Effector memory CD8-positive, alpha-beta T cell (primary cell): ENCODE data around the gene IL20RA.
A peak's percentile ranks its signal among the peaks of the same experiment; 100 is the strongest.

Experiments used
- ATAC-seq: fragments of 150-1000 bp; cut with Tn5 transposase; replicated peaks from 2 replicates; pipeline ENCODE4 v1.10.0; 2021; ENCODE audit warnings: mild to moderate bottlenecking, moderate library complexity
- DNase-seq, 3 experiments: peaks; one replicate each; pipeline ENCODE4 v3.0.0; 2021
- H3K27ac Mint-ChIP-seq, 2 donors: one replicate each; pipeline ENCODE4 v1.8.0; 2022; ENCODE audit warnings: mild to moderate bottlenecking in 2 of 2, mixed read lengths in 2 of 2, moderate library complexity in 2 of 2
- H3K27me3 Mint-ChIP-seq, 2 donors: one replicate each; pipeline ENCODE4 v1.8.0; 2022; ENCODE audit warnings: mixed read lengths in 2 of 2
- H3K36me3 Mint-ChIP-seq: one replicate; pipeline ENCODE4 v1.8.0; 2022; ENCODE audit warnings: mild to moderate bottlenecking, moderate library complexity, mixed read lengths; ENCODE audit not compliant: insufficient read depth
- H3K4me1 Mint-ChIP-seq, 2 donors: one replicate each; pipeline ENCODE4 v1.8.0; 2022; ENCODE audit warnings: low read depth in 2 of 2, mixed read lengths in 2 of 2
- H3K4me3 Mint-ChIP-seq, 2 donors: one replicate each; pipeline ENCODE4 v1.8.0; 2022; ENCODE audit warnings: mild to moderate bottlenecking in 2 of 2, mixed read lengths in 2 of 2, moderate library complexity in 2 of 2
- H3K9me3 Mint-ChIP-seq, 2 donors: one replicate each; pipeline ENCODE4 v1.8.0; 2022; ENCODE audit warnings: mixed read lengths in 2 of 2

IL20RA gene

GRCh38 chr6:137070303-137070702 lies 25.5 kb upstream of the IL20RA start:
- peak overlapping the region in 1 of 2 donors; percentile 42 for H3K4me3 Mint-ChIP-seq
- no peaks in the 10 kb centered on the region for H3K36me3 Mint-ChIP-seq
- peaks cover 6 to 7% of the 10 kb centered on the region in 2 donors for H3K4me1 Mint-ChIP-seq
- H3K9me3 Mint-ChIP-seq: peaks cover 0 to 4% of the 10 kb centered on the region in 2 donors
- DNase-seq: no peak
- peaks cover 46 to 61% of the 10 kb centered on the region in 2 donors for H3K27me3 Mint-ChIP-seq
- no peak for ATAC-seq
- no peak overlapping the region for H3K27ac Mint-ChIP-seq

DNA sequence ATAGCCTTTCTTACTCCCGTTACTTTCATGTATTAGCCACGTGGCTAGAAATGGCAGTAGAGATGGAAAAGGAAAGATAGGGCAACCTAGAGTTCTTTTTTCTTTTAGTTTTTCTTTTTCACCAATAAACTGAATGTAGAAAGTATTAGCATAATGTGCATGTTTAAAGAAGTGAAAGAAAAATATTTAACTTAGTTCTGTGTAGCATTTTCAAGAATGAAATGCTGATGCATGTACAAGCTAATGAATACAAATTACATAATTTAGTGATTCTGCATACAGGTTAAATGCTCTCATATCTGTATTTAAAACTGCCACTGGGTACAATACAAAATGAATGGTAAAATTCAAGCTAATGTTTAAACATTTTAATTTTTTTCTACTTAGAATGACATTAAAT lies 22.6 kb upstream of the IL20RA start:
- H3K4me3 Mint-ChIP-seq: no peak overlapping the region
- DNase-seq (no peak), ATAC-seq (no peak)
- no peaks in the 10 kb centered on the region for H3K36me3 Mint-ChIP-seq
- peaks cover 6 to 7% of the 10 kb centered on the region in 2 donors for H3K4me1 Mint-ChIP-seq
- peaks cover 25 to 50% of the 10 kb centered on the region in 2 donors for H3K27me3 Mint-ChIP-seq
- H3K9me3 Mint-ChIP-seq: peaks cover 0 to 4% of the 10 kb centered on the region in 2 donors
- no peak overlapping the region for H3K27ac Mint-ChIP-seq

GRCh38 chr6:137058037-137058436 lies 13.3 kb upstream of the IL20RA start:
- no peak overlapping the region for H3K4me3 Mint-ChIP-seq
- H3K27me3 Mint-ChIP-seq: peaks cover 12 to 30% of the 10 kb centered on the region in 2 donors
- H3K36me3 Mint-ChIP-seq: no peaks in the 10 kb centered on the region
- DNase-seq: no peak
- ATAC-seq: no peak
- no peak overlapping the region for H3K27ac Mint-ChIP-seq
- no peaks in the 10 kb centered on the region for H3K4me1 Mint-ChIP-seq
- no peaks in the 10 kb centered on the region for H3K9me3 Mint-ChIP-seq

- Mint-ChIP-seq H3K9me3 (no peaks in the 10 kb centered on the region), H3K4me3 (no peak overlapping the region), H3K36me3 (no peaks in the 10 kb centered on the region), H3K27me3 (peaks cover 29 to 47% of the 10 kb centered on the region in 2 donors), H3K4me1 (no peaks in the 10 kb centered on the region), H3K27ac (no peak overlapping the region)
- DNase-seq (no peak), ATAC-seq (no peak)
Measured at GRCh38 chr6:137056121-137056880, 11.5 kb upstream of the IL20RA start.

GRCh38 chr6:137051790-137052472 lies 7.2 kb upstream of the IL20RA start:
- ATAC-seq (no peak), DNase-seq (no peak)
- H3K9me3 Mint-ChIP-seq: no peaks in the 10 kb centered on the region
- H3K36me3 Mint-ChIP-seq: no peaks in the 10 kb centered on the region
- H3K27me3 Mint-ChIP-seq: peaks cover 65 to 79% of the 10 kb centered on the region in 2 donors
- H3K27ac Mint-ChIP-seq: no peak overlapping the region
- H3K4me3 Mint-ChIP-seq: no peak overlapping the region
- H3K4me1 Mint-ChIP-seq: no peaks in the 10 kb centered on the region

GRCh38 chr6:137049095-137049494 lies 4.3 kb upstream of the IL20RA start:
- no peak for DNase-seq
- no peak for ATAC-seq
- H3K9me3 Mint-ChIP-seq: no peaks in the 10 kb centered on the region
- peaks cover 86 to 89% of the 10 kb centered on the region in 2 donors for H3K27me3 Mint-ChIP-seq
- no peak overlapping the region for H3K27ac Mint-ChIP-seq
- H3K4me1 Mint-ChIP-seq: peaks cover 0 to 4% of the 10 kb centered on the region in 2 donors
- no peaks in the 10 kb centered on the region for H3K36me3 Mint-ChIP-seq
- H3K4me3 Mint-ChIP-seq: no peak overlapping the region

- DNase-seq (no peak), ATAC-seq (no peak)
- Mint-ChIP-seq H3K9me3 (no peaks in the 10 kb centered on the region), H3K27ac (no peak overlapping the region), H3K4me3 (no peak overlapping the region), H3K36me3 (peaks cover 3% of the 10 kb centered on the region), H3K4me1 (peaks cover 3 to 8% of the 10 kb centered on the region in 2 donors), H3K27me3 (peaks cover 89 to 96% of the 10 kb centered on the region in 2 donors)
Measured at GRCh38 chr6:137046871-137047412, 2.2 kb upstream of the IL20RA start.

DNA sequence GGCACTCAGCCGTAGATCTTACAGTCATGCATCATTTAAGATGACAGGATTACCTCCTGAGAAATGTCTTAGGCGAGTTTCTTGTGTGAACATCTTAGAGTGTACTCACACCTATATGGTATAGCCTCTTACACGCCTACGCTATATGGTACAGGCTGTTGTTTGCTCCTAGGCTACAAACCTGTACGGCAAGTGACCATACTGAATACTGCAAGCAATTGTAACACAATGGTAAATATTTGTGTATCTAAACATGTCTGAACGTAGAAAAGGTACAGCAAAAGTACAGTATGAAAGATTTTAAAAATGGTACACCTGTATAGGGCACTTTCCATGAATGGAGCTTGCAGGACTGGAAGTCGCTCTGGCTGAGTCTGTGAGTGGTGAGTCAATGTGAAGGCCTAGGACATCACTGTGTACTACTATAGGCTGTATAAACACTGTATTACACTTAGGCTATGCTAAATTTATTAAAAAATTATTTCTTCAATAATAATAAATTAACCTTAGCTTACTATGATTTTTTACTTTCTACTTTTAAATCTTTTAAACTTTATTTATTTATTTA lies 541 bp upstream of the IL20RA start:
- peaks cover 89 to 96% of the 10 kb centered on the region in 2 donors for H3K27me3 Mint-ChIP-seq
- no peak overlapping the region for H3K27ac Mint-ChIP-seq
- no peaks in the 10 kb centered on the region for H3K9me3 Mint-ChIP-seq

GRCh38 chr6:137043710-137044365 lies 927 bp downstream of the IL20RA start:
- ATAC-seq: peak; percentile 49
- no peak overlapping the region for H3K27ac Mint-ChIP-seq
- H3K27me3 Mint-ChIP-seq: peaks cover 91 to 96% of the 10 kb centered on the region in 2 donors
- no peaks in the 10 kb centered on the region for H3K9me3 Mint-ChIP-seq
- DNase-seq: no peak
- H3K4me3 Mint-ChIP-seq: peak overlapping the region; percentile 78 to 79
- H3K36me3 Mint-ChIP-seq: peaks cover 3% of the 10 kb centered on the region
- H3K4me1 Mint-ChIP-seq: peaks cover 3 to 8% of the 10 kb centered on the region in 2 donors

More for the DNA sequence above, 541 bp upstream of the IL20RA start:
- Mint-ChIP-seq H3K4me3 (peak overlapping the region; percentile 56 to 68), H3K36me3 (peaks cover 3% of the 10 kb centered on the region), H3K4me1 (peaks cover 3 to 8% of the 10 kb centered on the region in 2 donors)
- DNase-seq: no peak
- no peak for ATAC-seq

- peaks cover 80 to 92% of the 10 kb centered on the region in 2 donors for H3K27me3 Mint-ChIP-seq
- no peak overlapping the region for H3K27ac Mint-ChIP-seq
- no peak for ATAC-seq
- H3K4me1 Mint-ChIP-seq: peaks cover 10 to 12% of the 10 kb centered on the region in 2 donors
- peaks cover 3% of the 10 kb centered on the region for H3K36me3 Mint-ChIP-seq
- H3K4me3 Mint-ChIP-seq: no peak overlapping the region
- no peaks in the 10 kb centered on the region for H3K9me3 Mint-ChIP-seq
- DNase-seq: no peak
Measured at GRCh38 chr6:137040393-137040792, 4.4 kb downstream of the IL20RA start.

GRCh38 chr6:137039010-137039409 lies 5.8 kb downstream of the IL20RA start:
- H3K27me3 Mint-ChIP-seq: peaks cover 74 to 85% of the 10 kb centered on the region in 2 donors

GRCh38 chr6:137036566-137037300 lies 8.0 kb downstream of the IL20RA start:
- Mint-ChIP-seq H3K27ac (no peak overlapping the region), H3K36me3 (peaks cover 10% of the 10 kb centered on the region), H3K4me3 (no peak overlapping the region), H3K9me3 (no peaks in the 10 kb centered on the region), H3K27me3 (peaks cover 61 to 85% of the 10 kb centered on the region in 2 donors), H3K4me1 (peaks cover 15 to 21% of the 10 kb centered on the region in 2 donors)
- ATAC-seq: no peak
- no peak for DNase-seq

More at GRCh38 chr6:137039010-137039409, 5.8 kb downstream of the IL20RA start:
- Mint-ChIP-seq H3K36me3 (peaks cover 5% of the 10 kb centered on the region), H3K9me3 (no peaks in the 10 kb centered on the region), H3K4me3 (no peak overlapping the region), H3K4me1 (peaks cover 9 to 11% of the 10 kb centered on the region in 2 donors), H3K27ac (no peak overlapping the region)
- DNase-seq: no peak
- no peak for ATAC-seq
